ENCODE results near the gene MTERF4.

DNA sequence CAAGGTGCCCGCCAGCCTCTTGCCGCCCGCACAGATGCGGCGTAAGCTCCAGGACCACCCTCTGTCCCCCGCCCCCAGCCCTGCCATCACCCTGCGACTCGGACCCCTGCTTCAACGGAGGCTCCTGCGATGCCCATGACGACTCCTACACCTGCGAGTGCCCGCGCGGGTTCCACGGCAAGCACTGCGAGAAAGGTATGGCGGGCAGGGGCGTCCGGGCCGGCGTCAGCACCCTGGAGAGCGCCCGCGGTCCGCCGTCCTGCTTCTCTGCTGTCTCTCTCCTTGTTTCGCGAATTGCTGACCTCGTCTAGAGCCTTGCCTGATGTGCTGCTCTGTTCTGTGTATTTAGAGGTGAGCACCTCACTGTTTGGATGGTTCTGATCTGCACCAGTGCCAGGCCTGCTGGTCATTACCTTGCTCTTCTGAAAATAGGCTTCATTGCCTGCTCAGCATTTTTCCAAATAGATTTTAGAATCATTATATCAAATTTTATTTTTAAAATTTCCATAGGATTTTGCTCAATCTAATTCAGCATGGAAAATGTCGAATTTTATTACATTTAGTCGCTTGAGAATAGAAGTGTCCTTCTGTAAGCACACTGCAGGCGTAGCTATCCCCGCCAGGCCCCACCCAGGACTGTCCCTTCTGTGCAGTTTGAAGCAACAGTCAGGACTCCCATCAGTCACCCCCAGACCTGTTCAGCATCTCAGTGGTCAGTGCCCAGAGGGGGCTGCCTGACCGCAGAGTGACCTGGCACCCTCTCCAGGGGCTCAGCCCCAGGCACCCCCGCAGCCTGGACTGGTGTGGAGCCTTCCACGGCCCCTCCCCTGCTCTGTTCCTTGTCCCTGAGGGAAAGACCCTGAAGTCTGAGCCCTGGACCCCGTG is 52.1 kb downstream of the MTERF4 start:
- TF ChIP-seq, protein P1, sequence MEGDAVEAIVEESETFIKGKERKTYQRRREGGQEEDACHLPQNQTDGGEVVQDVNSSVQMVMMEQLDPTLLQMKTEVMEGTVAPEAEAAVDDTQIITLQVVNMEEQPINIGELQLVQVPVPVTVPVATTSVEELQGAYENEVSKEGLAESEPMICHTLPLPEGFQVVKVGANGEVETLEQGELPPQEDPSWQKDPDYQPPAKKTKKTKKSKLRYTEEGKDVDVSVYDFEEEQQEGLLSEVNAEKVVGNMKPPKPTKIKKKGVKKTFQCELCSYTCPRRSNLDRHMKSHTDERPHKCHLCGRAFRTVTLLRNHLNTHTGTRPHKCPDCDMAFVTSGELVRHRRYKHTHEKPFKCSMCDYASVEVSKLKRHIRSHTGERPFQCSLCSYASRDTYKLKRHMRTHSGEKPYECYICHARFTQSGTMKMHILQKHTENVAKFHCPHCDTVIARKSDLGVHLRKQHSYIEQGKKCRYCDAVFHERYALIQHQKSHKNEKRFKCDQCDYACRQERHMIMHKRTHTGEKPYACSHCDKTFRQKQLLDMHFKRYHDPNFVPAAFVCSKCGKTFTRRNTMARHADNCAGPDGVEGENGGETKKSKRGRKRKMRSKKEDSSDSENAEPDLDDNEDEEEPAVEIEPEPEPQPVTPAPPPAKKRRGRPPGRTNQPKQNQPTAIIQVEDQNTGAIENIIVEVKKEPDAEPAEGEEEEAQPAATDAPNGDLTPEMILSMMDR (conservative IDR thresholded peaks at IDR 0.05 in 1 of 2, IDR thresholded peaks at IDR 0.05 in 1 of 2; ENCODE audit: extremely low read depth in 1 of 2, insufficient read depth in 1 of 2, low read depth in 1 of 2, low read length in 2 of 2): no peak
- TF ChIP-seq EZH2 (IDR thresholded peaks at IDR 0.05; ENCODE audit: borderline replicate concordance, low read length): no peak
